ENCODE data around the gene CCM2.

Gene CCM2

DNA sequence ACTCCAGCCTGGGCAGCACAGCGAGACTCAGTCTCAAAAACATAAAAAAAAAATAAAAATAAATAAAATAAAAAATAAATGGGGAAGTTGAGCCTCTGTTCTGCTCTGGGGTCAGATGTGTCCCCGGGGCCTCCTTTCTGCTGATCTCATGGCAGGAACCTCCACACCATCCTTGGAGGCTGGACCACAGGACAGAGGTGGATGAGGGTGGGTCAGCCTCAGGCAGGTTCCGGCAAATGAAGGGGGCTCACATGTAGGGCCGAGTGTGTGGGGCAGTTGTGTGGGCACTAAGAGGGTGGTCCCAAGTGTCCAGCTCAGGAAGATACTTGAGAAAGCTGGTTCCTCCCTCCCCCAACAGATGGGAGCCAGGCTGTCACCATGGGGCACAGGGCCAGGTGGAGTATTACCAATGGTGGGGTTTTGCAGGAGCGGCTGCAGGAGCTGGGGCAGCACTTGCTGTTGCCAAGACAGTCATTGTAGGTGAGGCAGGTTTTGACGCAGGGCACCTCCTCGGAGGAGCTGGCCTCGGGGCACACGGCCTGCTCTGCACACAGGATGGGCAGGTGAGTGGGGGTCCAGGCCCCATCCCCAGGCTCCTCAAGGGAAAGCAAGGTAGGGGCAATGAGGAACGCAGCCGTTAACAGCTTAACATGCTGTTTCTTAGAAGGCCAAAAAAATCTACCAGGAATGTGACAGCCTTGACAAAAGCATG lies 125.3 kb downstream of the CCM2 start:
- no peak for DNase-seq (ENCODE audit: low read depth)

Measured in amniotic epithelial cell (primary cell).